Activated CD4-positive, alpha-beta T cell treated with anti-CD3 and anti-CD28 coated beads, Interleukin-2, amount 10 ng/mL, durations not matched to agents 24 days and 14 days (primary cell): ENCODE results near the gene OR10G7. TPM values are rescaled to one million over a fixed set of nuclear protein-coding genes. Genes with fewer than 3 reads are reported as not detected.
A peak's percentile ranks its signal among the peaks of the same experiment; 100 is the strongest.

ENCODE experiments used
- DNase-seq: peaks from one replicate; pipeline ENCODE4 v3.0.0; 2022
- H3K27ac Mint-ChIP-seq: one replicate; pipeline ENCODE4 v1.8.0; 2022; ENCODE audit warnings: mild to moderate bottlenecking, mixed read lengths
- H3K27me3 Mint-ChIP-seq: one replicate; pipeline ENCODE4 v1.8.0; 2022; ENCODE audit warnings: mixed read lengths
- H3K36me3 Mint-ChIP-seq: one replicate; pipeline ENCODE4 v1.8.0; 2022; ENCODE audit warnings: low read depth, mild to moderate bottlenecking, mixed read lengths
- H3K4me1 Mint-ChIP-seq: one replicate; pipeline ENCODE4 v1.8.0; 2021; ENCODE audit warnings: mixed read lengths
- H3K4me3 Mint-ChIP-seq: one replicate; pipeline ENCODE4 v1.8.0; 2022; ENCODE audit warnings: mild to moderate bottlenecking, moderate library complexity, mixed read lengths
- H3K9me3 Mint-ChIP-seq: one replicate; pipeline ENCODE4 v1.8.0; 2021; ENCODE audit warnings: mixed read lengths
- intact Hi-C: fragments of 100-400 bp; cut with micrococcal nuclease; formaldehyde crosslinking; loops from one replicate; pipeline ENCODE4 v1.15.1; 2023
- total RNA-seq: library from RNA; stranded (reverse); gene quantifications from 2 replicates; pipeline ENCODE4 v1.2.3, GENCODE V29; 2022

Gene OR10G7
- not detected in 2 replicates for total RNA-seq

DNA sequence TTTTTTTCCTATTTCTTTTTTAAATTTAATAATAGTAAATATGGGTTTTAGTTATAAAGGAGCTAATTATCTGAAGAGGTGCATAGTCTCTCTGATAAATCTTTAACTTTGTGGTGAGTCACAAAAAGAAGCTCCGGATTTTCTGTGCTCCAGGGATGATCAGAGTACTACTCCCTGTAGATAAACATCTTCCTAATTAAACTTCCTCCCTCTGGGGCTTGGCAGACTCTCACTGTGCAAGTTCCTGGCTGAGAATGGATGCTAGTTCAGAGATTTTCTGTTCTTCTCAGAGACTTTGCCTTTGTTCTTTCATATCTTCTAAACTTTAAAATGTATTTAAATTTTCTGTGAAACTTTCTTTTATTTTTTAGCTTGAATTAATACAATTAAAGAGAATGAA is at the start of gene OR10G7:
TSS of gene OR10G7 (minus strand) at position 72 of the 400 bp plus-strand sequence. CDS start 2,324 bp downstream, outside the sequence.
- no peaks in the 10 kb centered on the region for H3K9me3 Mint-ChIP-seq
- no peak within 1 kb of the TSS for H3K27ac Mint-ChIP-seq
- H3K27me3 Mint-ChIP-seq = peaks cover 1% of the 10 kb centered on the region
- no peaks in the 10 kb centered on the region for H3K4me1 Mint-ChIP-seq
- intact Hi-C loops = no loop called here
- no peak for DNase-seq
- no peak within 1 kb of the TSS for H3K4me3 Mint-ChIP-seq
- no peaks in the 10 kb centered on the region for H3K36me3 Mint-ChIP-seq

GRCh38 chr11:124085997-124086846 is 45.1 kb upstream of the OR10G7 start:
- intact Hi-C loops = no loop called here
- Mint-ChIP-seq H3K4me1 (no peaks in the 10 kb centered on the region), H3K27me3 (peaks cover 31% of the 10 kb centered on the region), H3K27ac (no peak overlapping the region), H3K9me3 (no peaks in the 10 kb centered on the region), H3K4me3 (no peak overlapping the region), H3K36me3 (no peaks in the 10 kb centered on the region)
- DNase-seq = no peak

DNA sequence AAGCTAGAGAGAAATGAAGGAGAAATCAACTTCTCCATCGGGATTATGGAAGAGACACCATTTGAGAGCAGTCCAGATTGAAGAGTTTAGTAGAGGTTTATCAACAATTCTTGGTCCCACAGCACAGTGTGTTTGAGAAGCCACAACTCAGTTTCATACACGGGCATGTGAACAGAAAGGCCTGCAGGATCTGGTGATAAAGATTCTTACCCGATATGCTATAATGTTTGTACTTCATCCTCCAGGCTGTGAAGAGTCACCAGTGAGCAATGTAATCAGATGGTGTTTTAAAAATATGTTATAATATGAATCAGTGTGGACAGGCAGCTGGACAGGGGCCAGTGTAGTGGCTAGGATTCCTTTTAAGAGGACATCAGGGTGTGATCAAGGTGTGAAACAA is 44.5 kb upstream of the OR10G7 start:
- no peaks in the 10 kb centered on the region for H3K4me1 Mint-ChIP-seq
- H3K27me3 Mint-ChIP-seq = peaks cover 29% of the 10 kb centered on the region
- H3K4me3 Mint-ChIP-seq = no peak overlapping the region
- H3K9me3 Mint-ChIP-seq = no peaks in the 10 kb centered on the region
- intact Hi-C loops = no loop called here
- no peak overlapping the region for H3K27ac Mint-ChIP-seq
- no peak for DNase-seq
- H3K36me3 Mint-ChIP-seq = no peaks in the 10 kb centered on the region

DNA sequence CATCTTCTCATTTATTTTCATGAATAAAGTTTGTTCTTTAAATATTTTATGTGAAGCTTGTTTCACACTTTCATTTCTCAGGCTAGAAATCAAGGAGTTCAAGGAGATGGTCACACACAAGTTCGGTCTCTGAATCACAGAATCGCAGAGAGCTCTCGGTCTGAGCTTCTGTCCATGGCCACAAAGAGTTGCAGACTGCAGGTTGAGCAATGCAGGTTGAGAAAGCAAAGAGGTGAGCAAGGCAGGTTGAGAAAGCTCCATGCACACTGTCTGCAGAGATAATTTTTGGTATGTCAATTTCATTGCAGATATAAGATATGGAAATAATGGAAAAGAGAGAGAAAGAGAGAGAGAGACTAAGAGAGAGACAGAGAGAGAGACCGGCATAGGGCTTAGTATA is 41.2 kb upstream of the OR10G7 start:
- peaks cover 30% of the 10 kb centered on the region for H3K27me3 Mint-ChIP-seq
- intact Hi-C loops = no loop called here
- H3K4me1 Mint-ChIP-seq = no peaks in the 10 kb centered on the region
- H3K27ac Mint-ChIP-seq = no peak overlapping the region
- H3K4me3 Mint-ChIP-seq = no peak overlapping the region
- H3K36me3 Mint-ChIP-seq = no peaks in the 10 kb centered on the region
- no peak for DNase-seq
- no peaks in the 10 kb centered on the region for H3K9me3 Mint-ChIP-seq

DNA sequence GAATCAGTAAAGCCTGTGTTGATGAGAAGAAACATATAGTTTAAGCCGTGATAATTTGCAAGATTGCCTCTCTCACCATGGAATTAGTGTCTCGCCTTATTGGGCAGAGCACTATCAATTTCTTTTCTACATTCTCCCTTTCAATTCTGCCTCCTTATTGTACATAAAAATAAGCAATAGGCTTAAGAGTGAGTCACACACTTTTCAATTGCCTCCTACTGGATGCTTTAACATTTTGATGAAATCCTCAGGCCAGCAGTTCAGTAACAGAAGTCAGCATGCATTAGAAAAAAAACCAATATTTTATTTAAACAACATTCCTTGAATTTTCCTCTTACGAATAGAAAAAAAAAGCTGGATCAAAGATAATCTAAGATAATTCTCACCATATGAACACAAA is 40.4 kb upstream of the OR10G7 start:
- peaks cover 3% of the 10 kb centered on the region for H3K4me1 Mint-ChIP-seq
- peaks cover 34% of the 10 kb centered on the region for H3K27me3 Mint-ChIP-seq
- no peaks in the 10 kb centered on the region for H3K9me3 Mint-ChIP-seq
- no peak overlapping the region for H3K4me3 Mint-ChIP-seq
- no peak for DNase-seq
- no peaks in the 10 kb centered on the region for H3K36me3 Mint-ChIP-seq
- no peak overlapping the region for H3K27ac Mint-ChIP-seq
- intact Hi-C loops = no loop called here

DNA sequence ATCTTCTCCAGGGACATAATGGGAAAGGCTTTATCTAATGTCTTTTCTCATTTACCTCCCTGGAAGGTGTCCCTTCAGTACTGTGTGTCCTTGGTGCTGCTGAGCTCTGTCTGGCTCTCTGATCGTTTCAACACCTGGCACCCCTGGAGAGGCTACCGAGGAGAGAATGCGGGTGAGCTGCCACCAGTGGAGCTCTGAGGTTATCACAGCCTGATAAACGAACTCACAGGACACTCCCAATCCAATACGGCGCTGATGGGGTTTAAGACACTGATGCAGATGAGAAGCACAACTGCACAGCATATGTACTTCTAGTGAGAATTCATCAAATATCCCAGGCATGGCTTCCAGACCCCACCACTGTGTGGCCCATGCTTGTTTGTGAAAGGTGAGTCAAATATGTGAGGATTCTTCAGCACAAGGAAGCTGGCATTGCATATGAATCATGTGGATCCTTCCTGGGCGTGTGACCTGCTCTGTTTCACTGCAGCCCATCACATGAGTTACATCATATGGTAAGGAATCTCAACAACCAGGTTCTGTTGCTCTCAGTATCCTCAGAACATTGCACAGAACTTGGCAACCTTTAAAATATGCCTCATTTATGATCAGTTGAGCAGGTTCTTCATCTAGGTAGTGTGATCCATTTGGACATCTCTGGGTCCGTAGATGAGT is 39.3 kb upstream of the OR10G7 start:
- H3K9me3 Mint-ChIP-seq = no peaks in the 10 kb centered on the region

GRCh38 chr11:124079631-124080326 is 38.7 kb upstream of the OR10G7 start:
- intact Hi-C loops = no loop called here
- Mint-ChIP-seq H3K27me3 (peaks cover 35% of the 10 kb centered on the region), H3K4me3 (no peak overlapping the region), H3K27ac (no peak overlapping the region), H3K9me3 (no peaks in the 10 kb centered on the region), H3K4me1 (peaks cover 7% of the 10 kb centered on the region), H3K36me3 (no peaks in the 10 kb centered on the region)
- no peak for DNase-seq

More for the DNA sequence above, 39.3 kb upstream of the OR10G7 start:
- H3K36me3 Mint-ChIP-seq = no peaks in the 10 kb centered on the region
- H3K27me3 Mint-ChIP-seq = peaks cover 33% of the 10 kb centered on the region
- no peak overlapping the region for H3K27ac Mint-ChIP-seq
- no peak for DNase-seq
- intact Hi-C loops = no loop called here
- H3K4me3 Mint-ChIP-seq = no peak overlapping the region
- H3K4me1 Mint-ChIP-seq = peaks cover 7% of the 10 kb centered on the region

DNA sequence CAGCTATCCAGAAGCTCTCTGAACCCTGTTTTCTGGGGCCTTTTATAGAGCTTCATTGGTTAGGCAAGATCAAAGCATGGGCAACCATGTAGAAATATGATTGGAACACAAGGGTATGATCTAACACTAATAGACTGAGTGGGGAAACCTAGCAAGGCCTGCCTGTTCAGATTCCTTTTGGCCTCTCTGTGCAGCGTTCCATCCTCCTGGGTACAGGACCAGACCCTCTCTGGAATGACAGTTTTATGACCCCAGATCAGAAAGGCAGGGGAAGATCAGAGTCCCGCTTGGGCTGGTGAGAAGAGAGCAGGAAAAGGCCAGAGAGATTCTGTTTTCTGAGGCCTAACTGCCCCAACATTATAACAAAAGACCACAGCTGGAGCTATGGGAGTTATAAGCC is 37.5 kb upstream of the OR10G7 start:
- peaks cover 7% of the 10 kb centered on the region for H3K4me1 Mint-ChIP-seq
- no peaks in the 10 kb centered on the region for H3K9me3 Mint-ChIP-seq
- no peak overlapping the region for H3K4me3 Mint-ChIP-seq
- H3K27me3 Mint-ChIP-seq = peaks cover 28% of the 10 kb centered on the region
- no peaks in the 10 kb centered on the region for H3K36me3 Mint-ChIP-seq
- DNase-seq = no peak
- intact Hi-C loops = no loop called here
- H3K27ac Mint-ChIP-seq = no peak overlapping the region

- intact Hi-C loops = no loop called here
- no peak overlapping the region for H3K4me3 Mint-ChIP-seq
- no peak for DNase-seq
- peaks cover 23% of the 10 kb centered on the region for H3K27me3 Mint-ChIP-seq
- peaks cover 7% of the 10 kb centered on the region for H3K4me1 Mint-ChIP-seq
- no peak overlapping the region for H3K27ac Mint-ChIP-seq
- H3K9me3 Mint-ChIP-seq = no peaks in the 10 kb centered on the region
- H3K36me3 Mint-ChIP-seq = no peaks in the 10 kb centered on the region
These were observed 36.1 kb upstream of the OR10G7 start for GRCh38 chr11:124077266-124077665.

DNA sequence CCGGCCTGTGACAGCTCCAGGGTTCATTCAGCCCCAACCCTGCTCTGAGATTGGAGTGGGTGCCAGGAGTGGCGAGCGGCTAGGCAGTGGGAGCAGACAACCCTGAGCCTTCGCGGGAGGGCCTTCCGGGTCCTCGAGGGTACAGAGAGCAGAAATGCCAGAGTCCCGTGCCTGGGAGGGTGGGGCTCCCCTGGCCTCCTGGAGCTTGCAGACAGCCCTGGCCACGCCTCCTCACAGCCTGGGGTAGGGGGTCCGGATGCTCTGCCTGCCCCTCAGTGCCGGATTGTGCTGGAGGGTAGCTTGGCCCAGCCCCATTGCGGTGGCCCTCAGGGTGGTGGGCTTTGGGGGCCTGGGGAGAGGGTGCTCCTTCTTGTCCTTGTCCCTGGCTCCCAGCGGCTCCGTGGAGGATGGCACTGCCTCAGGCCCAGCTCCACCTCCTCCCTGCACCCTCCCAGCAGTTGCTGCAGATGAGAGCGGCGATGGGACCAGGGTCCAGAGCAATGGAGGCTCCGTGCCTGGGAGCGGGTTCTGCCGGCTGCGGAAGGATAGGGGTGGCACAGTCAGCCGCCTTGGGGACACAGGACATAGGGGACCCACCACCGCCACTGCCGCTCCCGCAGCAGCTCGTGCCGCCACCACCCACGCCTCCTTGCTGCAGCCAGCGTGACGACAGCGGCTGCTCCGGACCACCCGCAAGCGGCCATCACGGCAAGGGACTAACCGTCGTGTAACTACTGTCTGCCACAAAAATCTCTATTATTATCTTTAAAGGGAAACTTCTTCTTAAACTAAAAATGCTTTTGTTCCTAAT is 34.9 kb upstream of the OR10G7 start:
- H3K27me3 Mint-ChIP-seq = peaks cover 21% of the 10 kb centered on the region
- no peaks in the 10 kb centered on the region for H3K9me3 Mint-ChIP-seq
- H3K4me3 Mint-ChIP-seq = peak overlapping the region; percentile 61
- H3K36me3 Mint-ChIP-seq = no peaks in the 10 kb centered on the region
- no peak for DNase-seq
- intact Hi-C loops = no loop called here
- H3K27ac Mint-ChIP-seq = no peak overlapping the region
- peaks cover 10% of the 10 kb centered on the region for H3K4me1 Mint-ChIP-seq

DNA sequence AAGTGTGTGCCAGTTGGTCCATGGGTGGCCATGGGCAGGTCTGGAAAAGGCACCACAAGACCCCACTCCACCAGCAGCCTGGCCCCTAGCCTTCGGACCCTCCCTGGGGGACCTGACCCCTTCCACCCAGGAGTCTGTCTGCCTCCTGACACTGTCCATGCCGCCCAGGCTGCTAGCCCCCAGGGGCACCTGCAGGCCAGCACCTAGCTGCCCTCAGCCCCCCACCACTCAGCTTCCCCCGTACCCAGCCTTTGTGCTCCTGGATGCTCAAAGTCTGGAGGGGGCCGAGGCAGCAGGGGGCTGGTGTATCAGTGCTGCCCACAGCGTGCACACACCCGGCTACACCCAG is 34.3 kb upstream of the OR10G7 start:
- no peak overlapping the region for H3K4me3 Mint-ChIP-seq
- intact Hi-C loops = no loop called here
- H3K9me3 Mint-ChIP-seq = no peaks in the 10 kb centered on the region
- H3K27me3 Mint-ChIP-seq = peaks cover 21% of the 10 kb centered on the region
- H3K27ac Mint-ChIP-seq = no peak overlapping the region
- DNase-seq = no peak
- no peaks in the 10 kb centered on the region for H3K36me3 Mint-ChIP-seq
- peaks cover 13% of the 10 kb centered on the region for H3K4me1 Mint-ChIP-seq

- Mint-ChIP-seq H3K4me3 (no peak overlapping the region), H3K27me3 (peaks cover 21% of the 10 kb centered on the region), H3K27ac (no peak overlapping the region), H3K9me3 (no peaks in the 10 kb centered on the region), H3K4me1 (peaks cover 19% of the 10 kb centered on the region), H3K36me3 (no peaks in the 10 kb centered on the region)
- intact Hi-C loops = loop anchor here (5.0 kb wide), 1 partner anchor 203 kb away; no protein-coding TSS in a partner anchor
- DNase-seq = no peak
These were observed 33.4 kb upstream of the OR10G7 start for GRCh38 chr11:124074554-124074953.

DNA sequence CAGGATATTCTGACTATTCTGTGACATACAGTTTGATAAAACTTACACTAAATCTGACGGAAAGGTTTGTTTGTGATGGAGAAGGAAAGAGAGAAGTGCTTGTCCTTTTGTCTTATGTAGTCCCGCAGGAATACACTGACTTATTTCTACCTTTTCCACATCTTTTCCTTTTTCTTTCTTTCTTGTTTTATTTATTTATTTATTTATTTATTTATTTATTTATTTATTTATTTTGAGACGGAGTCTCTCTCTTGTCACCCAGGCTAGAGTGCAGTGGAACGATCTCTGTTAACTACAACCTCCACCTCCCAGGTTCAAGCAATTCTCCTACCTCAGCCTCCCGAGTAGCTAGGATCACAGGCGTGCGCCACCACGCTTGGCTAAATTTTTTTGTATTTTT is 31.0 kb upstream of the OR10G7 start:
- no peak for DNase-seq
- Mint-ChIP-seq H3K36me3 (no peaks in the 10 kb centered on the region), H3K4me3 (no peak overlapping the region), H3K27me3 (peaks cover 26% of the 10 kb centered on the region), H3K4me1 (peaks cover 23% of the 10 kb centered on the region), H3K9me3 (no peaks in the 10 kb centered on the region), H3K27ac (no peak overlapping the region)
- intact Hi-C loops = loop anchor here (2.0 to 5.0 kb wide), 2 partner anchors 205 to 515 kb away; no protein-coding TSS in a partner anchor
